PFSK-1 (cell line): ENCODE results near the gene GMCL2.

Source experiments
- FOXP2 ChIP-seq: optimal IDR thresholded peaks from 2 replicates; pipeline ENCODE3; 2011; ENCODE audit warnings: borderline replicate concordance, control low read depth, inconsistent platforms; ENCODE audit not compliant: insufficient read depth; ENCODE audit errors: extremely low read length, extremely low read depth
- POLR2AphosphoS5 ChIP-seq: IDR thresholded peaks from 2 replicates; pipeline ENCODE4 v1.6.1; 2012; ENCODE audit warnings: low read depth, mild to moderate bottlenecking, control low read depth, low read length, moderate library complexity
- REST ChIP-seq, 2 experiments: IDR thresholded peaks; 2 replicates each; pipeline versions ENCODE4 v1.6.1 to v1.8.0; 2011 to 2012; ENCODE audit warnings: low read depth in 2 of 2, low read length in 2 of 2, control low read depth in 1 of 2, inconsistent platforms in 1 of 2, mild to moderate bottlenecking in 1 of 2, moderate library complexity in 1 of 2; ENCODE audit not compliant: insufficient read depth in 1 of 2
- SIN3A ChIP-seq: IDR thresholded peaks from 2 replicates; pipeline ENCODE4 v1.6.1; 2012; ENCODE audit warnings: mild to moderate bottlenecking, low read length, moderate library complexity, borderline replicate concordance; ENCODE audit not compliant: insufficient read depth
- TAF1 ChIP-seq: IDR thresholded peaks from 2 replicates; pipeline ENCODE4 v1.6.1; 2012; ENCODE audit warnings: low read length, control low read depth, borderline replicate concordance; ENCODE audit not compliant: insufficient read depth

Gene GMCL2

GRCh38 chr5:178163772-178164735, 23.1 kb downstream of the GMCL2 start:
- no peak for TF ChIP-seq TAF1
- TF ChIP-seq FOXP2: peak; percentile 68

GRCh38 chr5:178162481-178162880, 24.7 kb downstream of the GMCL2 start:
- TF ChIP-seq POLR2AphosphoS5 (no peak), TAF1 (no peak), SIN3A (no peak), FOXP2 (no peak), REST (IDR thresholded peaks at IDR 0.05; ENCODE audit: insufficient read depth in 1 of 2, low read depth in 2 of 2, low read length in 2 of 2) (no peak)

GRCh38 chr5:178160176-178160575, 27.0 kb downstream of the GMCL2 start:
- TF ChIP-seq FOXP2: no peak
- no peak for TF ChIP-seq SIN3A
- TF ChIP-seq POLR2AphosphoS5: no peak
- TF ChIP-seq REST (IDR thresholded peaks at IDR 0.05; ENCODE audit: insufficient read depth in 1 of 2, low read depth in 2 of 2, low read length in 2 of 2): no peak
- TF ChIP-seq TAF1: no peak

GRCh38 chr5:178155065-178155464, 32.1 kb downstream of the GMCL2 start:
- TF ChIP-seq SIN3A (no peak), FOXP2 (no peak), TAF1 (no peak), REST (IDR thresholded peaks at IDR 0.05; ENCODE audit: insufficient read depth in 1 of 2, low read depth in 2 of 2, low read length in 2 of 2) (no peak), POLR2AphosphoS5 (no peak)

GRCh38 chr5:178153530-178154340, 33.4 kb downstream of the GMCL2 start, which contains the start of gene NHP2:
TSS of gene NHP2 (minus strand) at chr5:178153885. CDS start at chr5:178153817, 68 bp downstream.
- TF ChIP-seq FOXP2 (peak; percentile 81), SIN3A (no peak; the same call in 1 of the 2 replicates), TAF1 (peak; percentile 55; the same call in 1 of the 2 replicates), POLR2AphosphoS5 (peak; percentile 71)
